Measurements from ENCODE around the gene COL17A1. TPM values are rescaled to one million over a fixed set of nuclear protein-coding genes. Genes with fewer than 3 reads are reported as not detected.

The COL17A1 gene
- total RNA-seq, 1 experiment from 2014 or later: 0.26 TPM

DNA sequence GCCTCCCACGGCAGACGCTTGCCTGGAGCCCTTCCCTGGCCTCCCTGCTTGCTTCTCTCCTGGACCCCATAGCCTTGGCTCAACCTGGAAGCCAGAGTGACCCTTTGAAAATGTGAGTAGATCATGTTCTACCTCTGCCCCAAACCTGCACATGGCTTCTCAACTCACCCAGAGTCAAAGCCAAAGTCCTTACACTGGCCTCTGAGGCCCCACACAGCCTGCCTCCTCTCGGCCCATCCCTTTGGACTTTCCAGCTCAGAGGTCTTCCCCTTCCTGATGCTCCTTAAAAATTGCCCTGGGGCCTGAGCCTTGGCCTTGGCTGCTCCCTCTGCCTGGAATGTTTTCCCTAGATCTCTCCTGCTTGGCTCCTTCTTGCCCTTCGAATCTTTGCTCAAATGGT is 32.5 kb downstream of the COL17A1 start:
- no peaks in the 10 kb centered on the region for H3K36me3 ChIP-seq (ENCODE audit: control insufficient read depth, insufficient read depth, low read length)
- in situ Hi-C loops (cut with HindIII; ENCODE audit: low pct_unique_long_range_greater_than_20kb, low sequenced_read_pairs) (no loop called here), intact Hi-C loops (cut with micrococcal nuclease; ENCODE audit: unreplicated experiment) (no loop called here)
- CTCF ChIA-PET: no interaction called here
- no TSS peak for BruUV-seq (replicated peaks)
- no peak overlapping the region for H3K4me3 ChIP-seq (ENCODE audit: low read depth in 2 of 2, low read length in 2 of 2)
- peaks cover 5% of the 10 kb centered on the region; the same call in 1 of the 2 replicates for H3K4me1 ChIP-seq (ENCODE audit: control insufficient read depth, insufficient read depth, low read length)
- POLR2A ChIA-PET: no interaction called here
- no peak for DNase-seq (ENCODE audit: low read depth, low spot score)
- TF ChIP-seq TCF7L2 (IDR thresholded peaks at IDR 0.05; ENCODE audit: low read depth, low read length) (no peak), POLR2AphosphoS5 (IDR thresholded peaks at IDR 0.05; ENCODE audit: low read depth, low read length) (no peak), SIN3A (IDR thresholded peaks at IDR 0.05; ENCODE audit: borderline replicate concordance, insufficient read depth, low read depth, low read length) (no peak)
- TF ChIP-seq, protein P1, sequence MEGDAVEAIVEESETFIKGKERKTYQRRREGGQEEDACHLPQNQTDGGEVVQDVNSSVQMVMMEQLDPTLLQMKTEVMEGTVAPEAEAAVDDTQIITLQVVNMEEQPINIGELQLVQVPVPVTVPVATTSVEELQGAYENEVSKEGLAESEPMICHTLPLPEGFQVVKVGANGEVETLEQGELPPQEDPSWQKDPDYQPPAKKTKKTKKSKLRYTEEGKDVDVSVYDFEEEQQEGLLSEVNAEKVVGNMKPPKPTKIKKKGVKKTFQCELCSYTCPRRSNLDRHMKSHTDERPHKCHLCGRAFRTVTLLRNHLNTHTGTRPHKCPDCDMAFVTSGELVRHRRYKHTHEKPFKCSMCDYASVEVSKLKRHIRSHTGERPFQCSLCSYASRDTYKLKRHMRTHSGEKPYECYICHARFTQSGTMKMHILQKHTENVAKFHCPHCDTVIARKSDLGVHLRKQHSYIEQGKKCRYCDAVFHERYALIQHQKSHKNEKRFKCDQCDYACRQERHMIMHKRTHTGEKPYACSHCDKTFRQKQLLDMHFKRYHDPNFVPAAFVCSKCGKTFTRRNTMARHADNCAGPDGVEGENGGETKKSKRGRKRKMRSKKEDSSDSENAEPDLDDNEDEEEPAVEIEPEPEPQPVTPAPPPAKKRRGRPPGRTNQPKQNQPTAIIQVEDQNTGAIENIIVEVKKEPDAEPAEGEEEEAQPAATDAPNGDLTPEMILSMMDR (IDR thresholded peaks at IDR 0.05): no peak
- TF ChIP-seq, protein P2, sequence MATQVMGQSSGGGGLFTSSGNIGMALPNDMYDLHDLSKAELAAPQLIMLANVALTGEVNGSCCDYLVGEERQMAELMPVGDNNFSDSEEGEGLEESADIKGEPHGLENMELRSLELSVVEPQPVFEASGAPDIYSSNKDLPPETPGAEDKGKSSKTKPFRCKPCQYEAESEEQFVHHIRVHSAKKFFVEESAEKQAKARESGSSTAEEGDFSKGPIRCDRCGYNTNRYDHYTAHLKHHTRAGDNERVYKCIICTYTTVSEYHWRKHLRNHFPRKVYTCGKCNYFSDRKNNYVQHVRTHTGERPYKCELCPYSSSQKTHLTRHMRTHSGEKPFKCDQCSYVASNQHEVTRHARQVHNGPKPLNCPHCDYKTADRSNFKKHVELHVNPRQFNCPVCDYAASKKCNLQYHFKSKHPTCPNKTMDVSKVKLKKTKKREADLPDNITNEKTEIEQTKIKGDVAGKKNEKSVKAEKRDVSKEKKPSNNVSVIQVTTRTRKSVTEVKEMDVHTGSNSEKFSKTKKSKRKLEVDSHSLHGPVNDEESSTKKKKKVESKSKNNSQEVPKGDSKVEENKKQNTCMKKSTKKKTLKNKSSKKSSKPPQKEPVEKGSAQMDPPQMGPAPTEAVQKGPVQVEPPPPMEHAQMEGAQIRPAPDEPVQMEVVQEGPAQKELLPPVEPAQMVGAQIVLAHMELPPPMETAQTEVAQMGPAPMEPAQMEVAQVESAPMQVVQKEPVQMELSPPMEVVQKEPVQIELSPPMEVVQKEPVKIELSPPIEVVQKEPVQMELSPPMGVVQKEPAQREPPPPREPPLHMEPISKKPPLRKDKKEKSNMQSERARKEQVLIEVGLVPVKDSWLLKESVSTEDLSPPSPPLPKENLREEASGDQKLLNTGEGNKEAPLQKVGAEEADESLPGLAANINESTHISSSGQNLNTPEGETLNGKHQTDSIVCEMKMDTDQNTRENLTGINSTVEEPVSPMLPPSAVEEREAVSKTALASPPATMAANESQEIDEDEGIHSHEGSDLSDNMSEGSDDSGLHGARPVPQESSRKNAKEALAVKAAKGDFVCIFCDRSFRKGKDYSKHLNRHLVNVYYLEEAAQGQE (IDR thresholded peaks at IDR 0.05; ENCODE audit: insufficient read depth in 1 of 2, low read depth in 2 of 2, low read length in 1 of 2): no peak
- H3K27ac ChIP-seq (ENCODE audit: low read length): no peak overlapping the region
- H3K9me3 ChIP-seq (ENCODE audit: control insufficient read depth, insufficient read depth, low read depth, low read length): no peaks in the 10 kb centered on the region
- H3K27me3 ChIP-seq (ENCODE audit: control insufficient read depth, insufficient read depth, low read length): no peaks in the 10 kb centered on the region
- ATAC-seq: no peak

DNA sequence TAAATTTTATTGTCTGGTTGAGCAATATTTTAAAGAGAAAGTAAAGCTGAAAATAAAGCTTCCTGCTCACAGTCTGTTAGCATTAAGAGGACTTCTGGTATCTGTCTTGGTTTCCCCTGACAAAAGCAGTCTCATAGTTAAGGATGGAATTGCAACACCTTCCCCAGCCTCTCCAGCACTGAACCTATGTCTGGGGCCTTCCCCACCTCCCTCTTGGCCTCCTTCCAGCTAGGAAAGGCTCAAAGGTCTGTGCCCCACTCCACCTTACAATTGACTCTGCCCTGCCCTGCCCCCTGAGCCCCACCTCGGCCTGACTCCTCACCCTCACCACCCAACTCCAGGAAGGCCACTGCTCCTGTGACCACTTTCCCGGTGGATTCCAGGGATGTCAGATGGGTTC is 33.2 kb downstream of the COL17A1 start:
- CTCF ChIA-PET: no interaction called here
- ATAC-seq (no peak), DNase-seq (ENCODE audit: low read depth, low spot score) (no peak)
- no peaks in the 10 kb centered on the region for H3K36me3 ChIP-seq (ENCODE audit: control insufficient read depth, insufficient read depth, low read length)
- H3K27me3 ChIP-seq (ENCODE audit: control insufficient read depth, insufficient read depth, low read length): no peaks in the 10 kb centered on the region
- in situ Hi-C loops (cut with HindIII; ENCODE audit: low pct_unique_long_range_greater_than_20kb, low sequenced_read_pairs) (no loop called here), intact Hi-C loops (cut with micrococcal nuclease; ENCODE audit: unreplicated experiment) (no loop called here)
- BruUV-seq (replicated peaks): no TSS peak
- H3K9me3 ChIP-seq (ENCODE audit: control insufficient read depth, insufficient read depth, low read depth, low read length): no peaks in the 10 kb centered on the region
- POLR2A ChIA-PET: no interaction called here
- TF ChIP-seq, protein P1 (IDR thresholded peaks at IDR 0.05): no peak
- no peak for TF ChIP-seq SIN3A (IDR thresholded peaks at IDR 0.05; ENCODE audit: borderline replicate concordance, insufficient read depth, low read depth, low read length)
- TF ChIP-seq, protein P2 (IDR thresholded peaks at IDR 0.05; ENCODE audit: insufficient read depth in 1 of 2, low read depth in 2 of 2, low read length in 1 of 2): no peak
- TF ChIP-seq TCF7L2 (IDR thresholded peaks at IDR 0.05; ENCODE audit: low read depth, low read length): no peak
- TF ChIP-seq POLR2AphosphoS5 (IDR thresholded peaks at IDR 0.05; ENCODE audit: low read depth, low read length): no peak
- no peak overlapping the region for H3K4me3 ChIP-seq (ENCODE audit: low read depth in 2 of 2, low read length in 2 of 2)
- peaks cover 5% of the 10 kb centered on the region; the same call in 1 of the 2 replicates for H3K4me1 ChIP-seq (ENCODE audit: control insufficient read depth, insufficient read depth, low read length)
- no peak overlapping the region for H3K27ac ChIP-seq (ENCODE audit: low read length)

All from Panc1 (cell line).